HS-5 (cell line): Measurements from ENCODE around the gene SGCD.
"Not testable (repeated sequence)": the region's sequence is repeated elsewhere in the genome, so short reads cannot be mapped to it uniquely, and the experiment has no call there.

Source experiments
- DNase-seq: peaks from one replicate; pipeline ENCODE4 v3.0.0-alpha.2; 2012; ENCODE audit warnings: low read depth

Gene SGCD

DNA sequence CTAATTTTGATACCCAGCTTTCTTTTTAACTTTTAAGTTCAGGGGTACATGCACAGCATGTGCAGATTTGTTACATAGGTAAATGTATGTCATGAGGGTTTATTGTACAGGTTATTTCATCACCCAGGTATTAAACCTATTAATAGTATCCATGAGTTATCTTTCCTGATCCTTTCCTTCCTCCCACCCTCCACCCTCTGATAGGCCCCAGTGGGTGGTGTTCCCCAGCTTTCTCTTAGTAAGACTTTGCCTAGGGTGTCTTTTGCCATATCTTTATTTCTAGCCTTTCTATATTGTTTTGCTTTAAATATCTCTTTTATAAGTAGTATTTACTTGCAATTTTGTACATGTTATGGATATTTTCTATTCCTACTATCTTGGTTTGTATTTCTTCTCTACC is 243.7 kb downstream of the SGCD start:
- no peak for DNase-seq

GRCh38 chr5:156581725-156582124 is 254.8 kb downstream of the SGCD start:
- DNase-seq: no peak

- DNase-seq: no peak
Observed at GRCh38 chr5:156582193-156582598, 255.2 kb downstream of the SGCD start.

- no peak for DNase-seq
Observed at GRCh38 chr5:156584871-156585270, 257.9 kb downstream of the SGCD start.

DNA sequence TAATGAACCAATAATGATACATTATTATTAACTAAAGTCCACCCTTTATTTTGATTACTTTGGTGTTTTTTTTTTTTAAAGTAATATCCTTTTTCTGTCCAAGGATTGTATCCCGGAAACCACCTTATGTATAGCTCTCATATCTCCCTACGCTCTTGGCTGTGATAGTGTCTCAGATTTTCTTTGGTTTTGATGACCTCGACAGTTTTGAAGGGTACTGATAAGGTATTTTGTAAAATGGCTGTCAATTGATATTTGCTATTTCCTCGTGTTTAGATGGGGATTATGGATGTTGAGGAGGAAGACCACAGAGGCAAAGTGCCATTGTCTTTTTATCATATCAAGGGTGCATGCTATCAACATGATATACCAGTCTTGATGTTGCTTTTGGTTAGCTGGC is 259.0 kb downstream of the SGCD start:
- DNase-seq: no peak

- no peak for DNase-seq
Observed at GRCh38 chr5:156587012-156587411, 260.0 kb downstream of the SGCD start.

DNA sequence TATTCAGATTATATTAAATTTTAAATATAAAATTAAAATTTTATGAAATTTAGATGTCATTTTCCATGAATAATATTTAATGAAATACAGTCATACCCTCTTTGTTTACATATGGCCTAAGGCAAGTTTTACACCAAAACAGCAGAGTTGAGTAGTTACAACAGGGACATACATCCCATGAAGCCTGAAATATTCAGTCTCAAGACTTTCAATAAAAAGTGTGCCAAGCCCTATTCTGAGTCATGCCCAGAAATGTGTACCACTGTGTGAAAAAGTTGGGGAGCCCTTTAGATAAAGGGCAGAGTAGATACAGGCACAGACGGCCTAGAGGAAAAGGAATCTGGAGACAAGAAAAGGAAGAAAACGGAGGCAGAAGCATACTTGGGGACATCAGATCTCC is 261.3 kb downstream of the SGCD start:
- DNase-seq: no peak

- no peak for DNase-seq
Observed at GRCh38 chr5:156589104-156589945, 262.4 kb downstream of the SGCD start.

DNA sequence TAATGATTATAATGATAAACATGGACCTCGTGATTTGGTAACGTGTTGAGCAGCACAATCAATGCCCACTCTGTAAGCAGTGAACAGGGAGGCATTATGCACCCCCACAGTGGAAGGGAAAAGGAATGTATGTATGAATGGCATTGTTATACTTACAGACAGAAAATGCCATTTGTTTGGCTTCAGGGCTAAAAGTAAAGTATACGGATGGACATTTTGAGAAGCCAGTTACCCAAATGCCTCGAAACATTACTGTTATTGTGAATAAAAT is 262.9 kb downstream of the SGCD start:
- DNase-seq: no peak

- DNase-seq: no peak
Observed at GRCh38 chr5:156590978-156591377, 264.0 kb downstream of the SGCD start.

DNA sequence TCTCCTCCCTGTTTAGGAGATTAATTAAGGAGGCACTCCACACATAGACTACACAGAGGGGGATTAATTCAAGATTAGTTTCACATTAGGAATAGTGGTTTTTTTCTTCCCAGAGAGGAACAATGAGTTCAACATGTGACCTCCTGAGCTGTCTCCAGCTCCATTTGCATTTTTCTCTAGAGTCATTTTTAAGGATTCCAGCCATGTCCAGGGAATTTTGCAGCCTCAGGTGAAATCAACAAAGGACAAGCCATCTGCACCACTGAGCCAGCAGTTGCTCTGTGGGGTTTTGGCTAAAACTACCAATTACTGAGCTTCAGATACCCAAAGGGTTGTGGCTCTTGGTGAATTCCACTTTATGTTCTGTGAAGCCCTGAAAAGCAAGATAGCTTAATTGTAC is 264.7 kb downstream of the SGCD start:
- no peak for DNase-seq

- DNase-seq: no peak
Observed at GRCh38 chr5:156593546-156593945, 266.6 kb downstream of the SGCD start.

GRCh38 chr5:156594406-156594805 is 267.4 kb downstream of the SGCD start:
- no peak for DNase-seq

DNA sequence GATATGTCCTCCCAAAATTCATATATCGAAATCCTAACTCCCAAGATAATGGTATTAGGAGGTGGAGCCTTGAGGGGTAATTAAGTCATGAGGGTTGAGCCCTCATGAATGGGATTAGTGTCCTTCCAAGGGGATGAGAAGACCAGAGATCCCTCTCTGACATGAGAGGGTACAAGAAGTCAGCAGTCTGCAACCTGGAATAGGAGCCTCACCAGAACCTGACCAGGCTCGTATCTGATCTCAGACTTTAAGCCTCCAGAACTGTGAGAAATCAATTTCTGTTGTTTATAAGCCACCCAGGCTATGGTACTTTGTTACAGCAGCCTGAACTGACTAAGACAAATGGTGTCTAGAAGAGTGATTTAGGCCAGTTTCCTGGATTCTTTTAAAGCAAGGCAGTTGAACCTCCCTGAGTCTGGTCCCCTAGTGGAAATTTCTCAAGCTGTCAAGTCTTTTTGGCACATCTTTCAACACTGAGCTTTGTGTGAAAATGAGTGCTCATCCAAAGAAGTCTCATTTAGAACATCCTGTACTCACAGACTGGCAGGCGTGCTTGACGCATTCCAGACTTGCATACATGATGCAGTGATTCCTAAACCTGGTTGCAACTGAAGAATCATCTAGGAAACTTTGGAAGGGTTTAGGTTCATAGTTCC is 268.3 kb downstream of the SGCD start:
- no peak for DNase-seq

- DNase-seq: no peak
Observed at GRCh38 chr5:156597276-156597675, 270.3 kb downstream of the SGCD start.

- DNase-seq: no peak
Observed at GRCh38 chr5:156598964-156599363, 272.0 kb downstream of the SGCD start.

DNA sequence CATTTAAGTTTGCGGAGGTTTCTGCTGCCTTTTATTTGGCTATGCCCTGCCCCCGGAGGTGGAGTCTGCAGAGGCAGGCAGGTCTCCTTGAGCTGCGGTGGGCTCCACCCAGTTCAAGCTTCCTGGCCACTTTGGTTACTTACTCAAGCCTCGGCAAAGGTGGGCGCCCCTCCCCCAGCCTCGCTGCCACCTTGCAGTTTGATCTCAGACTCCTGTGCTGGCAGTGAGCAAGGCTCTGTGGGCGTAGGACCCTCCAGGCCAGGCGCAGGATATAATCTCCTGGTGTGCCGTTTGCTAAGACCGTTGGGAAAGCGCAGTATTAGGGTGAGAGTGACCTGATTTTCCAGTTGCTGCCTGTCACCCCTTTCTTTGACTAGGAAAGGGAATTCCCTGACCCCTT is 283.6 kb downstream of the SGCD start:
- DNase-seq: not testable (repeated sequence)

- no peak for DNase-seq
Observed at GRCh38 chr5:156615901-156616300, 288.9 kb downstream of the SGCD start.

DNA sequence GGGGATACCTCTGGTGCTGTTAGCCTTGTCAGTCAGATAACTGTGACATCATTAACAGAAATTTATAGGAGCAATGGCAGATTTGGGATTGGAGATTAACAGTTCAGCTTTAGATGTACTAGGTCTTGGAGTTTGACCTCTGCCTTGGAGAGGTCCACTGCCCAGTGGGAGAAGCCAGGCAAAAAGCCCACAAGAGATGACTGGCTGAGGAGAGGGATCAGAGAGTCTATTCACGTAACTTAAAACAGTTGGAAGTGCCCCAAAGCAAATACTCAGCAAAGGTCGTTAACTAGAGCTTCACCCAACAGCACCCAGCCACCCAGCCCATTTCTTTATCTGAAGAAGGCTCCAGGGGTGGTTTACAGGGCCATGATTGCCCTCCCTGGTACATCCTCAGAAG is 290.5 kb downstream of the SGCD start:
- no peak for DNase-seq

DNA sequence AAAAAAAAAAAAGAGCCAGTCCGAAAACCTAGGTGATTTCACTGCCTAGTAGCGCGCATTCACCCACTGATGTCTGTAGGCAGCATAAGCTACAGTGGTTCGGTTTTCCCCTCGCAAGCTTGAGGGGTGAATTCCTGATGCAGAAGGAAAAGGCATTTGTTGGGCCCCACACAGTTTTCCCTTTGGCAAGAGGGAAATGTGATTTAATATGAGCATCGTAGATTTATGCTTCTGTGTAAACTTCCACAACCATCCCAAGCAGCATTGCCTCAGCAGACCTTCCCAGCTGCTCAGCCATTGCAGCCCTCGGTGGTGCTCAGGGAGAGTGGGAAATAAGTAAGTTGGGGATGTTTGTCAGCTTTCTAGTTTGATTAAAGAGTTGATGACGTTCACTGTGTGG is 291.6 kb downstream of the SGCD start:
- no peak for DNase-seq

GRCh38 chr5:156621719-156622118 is 294.8 kb downstream of the SGCD start:
- DNase-seq: no peak

DNA sequence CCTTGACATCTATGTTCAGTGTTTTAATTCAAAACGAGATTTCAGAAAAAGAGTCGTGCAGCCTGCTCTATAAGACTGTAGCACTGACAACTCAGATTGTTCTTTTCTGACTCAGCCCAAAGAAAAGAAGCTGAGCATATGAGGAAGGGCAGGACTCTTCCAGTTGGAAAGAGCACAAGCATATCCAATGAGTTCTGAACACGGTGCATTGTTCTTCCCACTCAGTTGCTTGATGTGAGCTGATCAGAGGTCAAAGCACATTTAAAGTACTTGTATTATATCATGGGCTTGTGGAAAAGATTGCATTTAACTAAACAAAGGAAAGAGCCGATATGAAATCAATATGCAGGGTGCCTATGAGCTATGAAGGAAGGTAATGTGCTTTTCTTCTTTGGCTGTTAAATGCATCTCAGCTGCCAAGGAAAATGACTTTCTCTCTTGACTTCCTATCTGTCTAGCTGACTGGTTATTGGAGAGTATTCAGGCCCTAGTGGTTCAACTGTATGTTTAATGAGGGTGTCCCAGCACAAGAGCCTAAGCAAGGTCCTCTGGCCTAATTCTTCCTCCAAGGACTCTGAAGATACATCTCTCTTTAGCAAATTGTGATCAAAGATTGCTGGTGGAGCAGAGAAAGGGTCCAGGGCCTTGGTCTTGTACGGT is 296.5 kb downstream of the SGCD start:
- no peak for DNase-seq

DNA sequence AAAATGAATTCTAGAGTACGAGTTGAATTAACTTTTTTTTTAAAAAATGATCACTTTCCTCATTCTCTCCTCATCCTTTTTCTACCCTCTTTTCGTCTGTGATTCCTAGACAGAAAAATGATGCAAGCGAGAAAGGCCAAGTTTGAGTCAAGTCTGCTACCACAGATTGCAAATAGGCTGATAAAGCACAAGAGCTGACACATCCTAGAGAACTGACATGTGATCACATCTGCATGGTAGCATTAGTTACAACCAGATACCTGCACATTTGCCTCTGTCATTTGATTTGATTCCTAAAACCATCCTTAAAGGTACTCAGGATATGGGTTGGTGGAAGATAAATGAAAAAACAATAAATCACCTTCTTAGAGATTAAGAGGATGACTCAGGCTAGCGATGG is 297.7 kb downstream of the SGCD start:
- DNase-seq: no peak

DNA sequence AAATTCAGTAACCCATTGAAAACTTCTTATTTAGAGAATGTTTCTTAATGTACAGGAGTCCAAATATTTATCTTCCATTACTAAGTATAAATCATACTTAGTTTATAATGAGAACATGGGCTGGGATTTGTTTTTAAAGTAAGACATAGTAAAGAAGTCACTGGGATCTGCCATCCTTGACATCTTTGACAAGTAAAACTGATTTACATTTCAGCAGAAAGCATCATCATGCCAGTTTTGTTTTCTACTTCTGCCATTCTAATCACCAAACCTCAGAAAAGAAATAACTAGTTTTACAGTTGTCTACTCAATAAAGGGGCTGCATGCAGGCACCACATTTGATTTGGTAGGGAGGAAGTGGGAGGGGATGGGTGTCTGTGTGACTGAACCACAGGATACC is 301.5 kb downstream of the SGCD start:
- no peak for DNase-seq
